Naive thymus-derived CD4-positive, alpha-beta T cell (primary cell): ENCODE measurements around the gene PPP1R1C. TPM values are rescaled to one million over a fixed set of nuclear protein-coding genes. Genes with fewer than 3 reads are reported as not detected.

ENCODE experiments used
- ATAC-seq: fragments of 150-1000 bp; cut with Tn5 transposase; 2 replicates; pipeline ENCODE4 v1.10.0; 2021; ENCODE audit warnings: mild to moderate bottlenecking, moderate library complexity
- CTCF ChIA-PET: fragments of 350-600 bp; sonication (Branson Sonifier 250); formaldehyde crosslinking; loops from one replicate; lab custom pipeline; 2021; ENCODE audit warnings: antibody characterized with exemption; lab: Charles Lee
- POLR2A ChIA-PET: fragments of 350-600 bp; sonication (Branson Sonifier 250); formaldehyde crosslinking; loops from one replicate; lab custom pipeline; 2021; ENCODE audit warnings: antibody characterized with exemption, inconsistent platforms; lab: Charles Lee
- DNase-seq, 9 donors: peaks; one replicate each; pipeline versions ENCODE4 v3.0.0 to v3.0.0-alpha.2; 2020 to 2022; ENCODE audit warnings: mixed read lengths in 1 of 9
- H3K27ac ChIP-seq: one replicate; pipeline ENCODE4 v1.7.0; 2013; ENCODE audit warnings: mild to moderate bottlenecking, low read depth, low read length, moderate library complexity
- H3K27me3 ChIP-seq, 2 donors: one replicate each; pipeline ENCODE4 v1.7.0; 2013; ENCODE audit warnings: low read length in 2 of 2, mild to moderate bottlenecking in 2 of 2, moderate library complexity in 2 of 2; ENCODE audit not compliant: control insufficient read depth in 2 of 2, insufficient read depth in 2 of 2
- H3K36me3 ChIP-seq, 3 experiments: 1 replicate in 2 of 3; 2 replicates in 1 of 3; pipeline ENCODE4 v1.7.0; 2013; ENCODE audit warnings: low read length in 3 of 3, mild to moderate bottlenecking in 3 of 3, moderate library complexity in 1 of 3; ENCODE audit not compliant: insufficient read depth in 3 of 3, control insufficient read depth in 2 of 3
- H3K4me1 ChIP-seq, 2 donors: one replicate each; pipeline ENCODE4 v1.7.0; 2013; ENCODE audit warnings: low read length in 2 of 2, mild to moderate bottlenecking in 2 of 2, moderate library complexity in 1 of 2; ENCODE audit not compliant: control insufficient read depth in 2 of 2, insufficient read depth in 2 of 2
- H3K4me3 ChIP-seq: 2 replicates; pipeline ENCODE4 v1.7.0; 2013; ENCODE audit warnings: mild to moderate bottlenecking, low read length
- H3K9me3 ChIP-seq, 3 experiments: 1 replicate in 2 of 3; 2 replicates in 1 of 3; pipeline ENCODE4 v1.7.0; 2013; ENCODE audit warnings: low read length in 3 of 3; ENCODE audit not compliant: control insufficient read depth in 2 of 3
- H3K27ac Mint-ChIP-seq, 9 donors: one replicate each; pipeline ENCODE4 v1.8.0; 2020 to 2022; ENCODE audit warnings: mixed read lengths in 9 of 9, mild to moderate bottlenecking in 8 of 9, moderate library complexity in 5 of 9, inconsistent platforms in 2 of 9
- H3K27me3 Mint-ChIP-seq, 5 donors: one replicate each; pipeline ENCODE4 v1.8.0; 2021 to 2022; ENCODE audit warnings: mixed read lengths in 5 of 5, mild to moderate bottlenecking in 1 of 5
- H3K36me3 Mint-ChIP-seq, 5 donors: one replicate each; pipeline ENCODE4 v1.8.0; 2020 to 2022; ENCODE audit warnings: mixed read lengths in 5 of 5, mild to moderate bottlenecking in 3 of 5, inconsistent platforms in 1 of 5
- H3K4me1 Mint-ChIP-seq, 7 donors: one replicate each; pipeline ENCODE4 v1.8.0; 2020 to 2022; ENCODE audit warnings: mixed read lengths in 7 of 7, mild to moderate bottlenecking in 3 of 7, inconsistent platforms in 1 of 7
- H3K4me3 Mint-ChIP-seq, 10 donors: one replicate each; pipeline ENCODE4 v1.8.0; 2020 to 2022; ENCODE audit warnings: mild to moderate bottlenecking in 10 of 10, mixed read lengths in 10 of 10, moderate library complexity in 6 of 10, inconsistent platforms in 2 of 10
- H3K9me3 Mint-ChIP-seq, 11 donors: one replicate each; pipeline ENCODE4 v1.8.0; 2020 to 2022; ENCODE audit warnings: mixed read lengths in 11 of 11, mild to moderate bottlenecking in 4 of 11, inconsistent platforms in 1 of 11, moderate library complexity in 1 of 11
- intact Hi-C, 2 donors: fragments of 100-400 bp; cut with micrococcal nuclease; formaldehyde crosslinking; loops; one replicate each; pipeline ENCODE4 v1.15.1; 2023
- polyA plus RNA-seq, 2 donors: library from polyadenylated mRNA; unstranded; fragments of 300-500 nt; fragmentation: Illumina TruSeq; gene quantifications; one replicate each; pipeline ENCODE4 v1.2.3, GENCODE V29; 2021
- total RNA-seq, 6 experiments: library from RNA in 5 of 6; stranded (reverse) in 5 of 6; gene quantifications; 1 replicate in 5 of 6; 2 replicates in 1 of 6; pipeline ENCODE4 v1.2.3 and lab custom pipeline; 2021 to 2026

The PPP1R1C gene
- total and polyA plus RNA-seq, 7 experiments from 2014 or later = not detected

- no peaks in the 10 kb centered on the region for H3K9me3 Mint-ChIP-seq
These were observed 179.5 kb downstream of the PPP1R1C start for GRCh38 chr2:182165202-182165601.

DNA sequence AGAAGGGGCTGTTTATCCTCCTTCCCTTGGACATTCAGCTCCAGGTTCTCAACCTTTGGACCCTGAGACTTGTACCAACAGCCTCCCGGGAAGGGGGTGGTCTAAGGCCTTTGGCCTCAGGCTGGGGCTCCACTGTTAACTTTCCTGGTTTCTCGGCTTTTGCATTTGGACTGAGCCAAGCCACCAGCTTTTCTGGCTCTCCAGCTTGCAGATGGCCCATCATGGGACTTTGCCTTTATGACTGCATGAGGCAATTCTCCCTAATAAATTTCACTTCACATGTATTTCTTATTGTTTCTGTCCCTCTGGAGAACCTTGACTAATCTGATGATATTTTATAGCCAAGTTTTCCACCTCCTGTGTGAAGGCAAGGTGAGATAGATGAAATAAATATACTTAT, 180.8 kb downstream of the PPP1R1C start:
- H3K27ac Mint-ChIP-seq = no peak overlapping the region
- no peak for ATAC-seq
- ChIA-PET POLR2A (no interaction called here), CTCF (no interaction called here)
- H3K9me3 Mint-ChIP-seq = no peaks in the 10 kb centered on the region
- Histone ChIP-seq H3K27me3 (no peaks in the 10 kb centered on the region), H3K4me1 (no peaks in the 10 kb centered on the region), H3K36me3 (no peaks in the 10 kb centered on the region), H3K27ac (no peak overlapping the region), H3K9me3 (no peaks in the 10 kb centered on the region), H3K4me3 (no peak overlapping the region)
- H3K36me3 Mint-ChIP-seq = no peaks in the 10 kb centered on the region
- intact Hi-C loops = no loop called here
- H3K4me3 Mint-ChIP-seq = no peak overlapping the region
- H3K4me1 Mint-ChIP-seq = no peaks in the 10 kb centered on the region
- no peak for DNase-seq
- H3K27me3 Mint-ChIP-seq = peaks cover 0 to 5% (median 3%) of the 10 kb centered on the region in 5 donors

More at GRCh38 chr2:182165202-182165601, 179.5 kb downstream of the PPP1R1C start:
- Mint-ChIP-seq H3K4me3 (no peak overlapping the region), H3K27ac (no peak overlapping the region), H3K4me1 (no peaks in the 10 kb centered on the region), H3K36me3 (no peaks in the 10 kb centered on the region), H3K27me3 (peaks cover 0 to 5% (median 0%) of the 10 kb centered on the region in 5 donors)
- DNase-seq (no peak), ATAC-seq (no peak)
- ChIA-PET CTCF (no interaction called here), POLR2A (no interaction called here)
- Histone ChIP-seq H3K4me3 (no peak overlapping the region), H3K9me3 (no peaks in the 10 kb centered on the region), H3K27ac (no peak overlapping the region), H3K27me3 (no peaks in the 10 kb centered on the region), H3K36me3 (no peaks in the 10 kb centered on the region), H3K4me1 (no peaks in the 10 kb centered on the region)
- intact Hi-C loops = no loop called here

GRCh38 chr2:182166841-182167240, 181.2 kb downstream of the PPP1R1C start:
- no peak overlapping the region for H3K27ac Mint-ChIP-seq

More at GRCh38 chr2:182166841-182167240, 181.2 kb downstream of the PPP1R1C start:
- Histone ChIP-seq H3K27me3 (no peaks in the 10 kb centered on the region), H3K4me1 (no peaks in the 10 kb centered on the region), H3K4me3 (no peak overlapping the region), H3K9me3 (no peaks in the 10 kb centered on the region), H3K36me3 (no peaks in the 10 kb centered on the region), H3K27ac (no peak overlapping the region)
- no peak for ATAC-seq
- intact Hi-C loops = no loop called here
- H3K27me3 Mint-ChIP-seq = peaks cover 0 to 7% (median 4%) of the 10 kb centered on the region in 5 donors
- ChIA-PET POLR2A (no interaction called here), CTCF (no interaction called here)
- no peaks in the 10 kb centered on the region for H3K36me3 Mint-ChIP-seq
- no peak overlapping the region for H3K4me3 Mint-ChIP-seq
- no peaks in the 10 kb centered on the region for H3K4me1 Mint-ChIP-seq
- DNase-seq = no peak
- H3K9me3 Mint-ChIP-seq = no peaks in the 10 kb centered on the region

Other genes with a start within 250 kb of the PPP1R1C start
- gene ITPRID2, start 94.1 kb upstream of the PPP1R1C start, total RNA-seq = 10 to 100 TPM; 42.3 to 90.9 (median 53.1) TPM
- 1 to 10 TPM; 3.9 to 6.8 TPM for gene ITPRID2, start 94.1 kb upstream of the PPP1R1C start, polyA plus RNA-seq